ENCODE data around the gene TBC1D8B. TPM values are rescaled to one million over a fixed set of nuclear protein-coding genes. Genes with fewer than 3 reads are reported as not detected.

TBC1D8B gene
- total and polyA plus RNA-seq, 2 of the 8 experiments (the other 6 are each of a cell fraction or from before 2014, with no cell fraction given) = 0.91 to 8.4 TPM

DNA sequence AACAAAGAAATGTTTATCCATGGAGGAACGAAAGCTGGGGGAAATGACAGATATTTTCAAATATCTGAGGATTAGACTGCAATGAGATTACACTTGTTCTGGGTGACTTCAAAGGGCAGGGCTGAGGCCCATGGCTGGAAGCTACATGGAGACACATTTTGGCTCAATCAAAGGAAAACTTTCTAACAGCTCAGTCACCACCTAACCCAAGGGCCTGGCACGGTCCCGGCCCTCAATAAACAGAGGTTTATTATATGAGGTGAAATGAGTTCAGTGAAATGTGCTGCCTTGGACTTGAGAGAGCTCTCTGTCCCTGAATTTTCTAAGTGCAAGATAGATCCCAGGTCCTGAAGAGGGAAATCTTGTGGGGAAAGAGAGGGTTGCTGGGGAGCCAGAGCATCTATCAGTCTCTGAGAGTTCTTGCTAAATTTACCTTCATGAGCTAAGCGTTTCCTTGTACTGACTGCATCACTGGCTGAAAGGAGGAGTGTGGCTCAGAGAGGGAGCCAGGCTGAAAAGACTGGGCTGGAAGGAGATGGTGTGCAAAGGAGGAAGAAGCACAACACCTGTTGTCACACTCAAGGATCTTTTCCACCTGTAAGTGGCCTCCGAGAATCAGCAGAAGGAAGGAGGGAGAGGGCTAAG lies 102.7 kb downstream of the TBC1D8B start:
- DNase-seq (ENCODE audit: low read depth in 1 of 2, low spot score in 2 of 2) = no peak
- Histone ChIP-seq H3K79me1 (ENCODE audit: low read depth, low read length) (no peaks in the 10 kb centered on the region), H3K9ac (replicated peaks in 1 of 4; ENCODE audit: extremely low read depth in 1 of 4, low read depth in 3 of 4, low read length in 3 of 4) (no peak overlapping the region), H3K23me2 (ENCODE audit: low read depth, low read length) (no peaks in the 10 kb centered on the region), H2AK5ac (ENCODE audit: low read depth, low read length) (no peak overlapping the region), H3K56ac (replicated peaks; ENCODE audit: insufficient read length, low read depth, low read length) (no peak overlapping the region), H3K79me2 (ENCODE audit: control insufficient read depth in 1 of 2, insufficient read depth in 2 of 2, low read length in 2 of 2) (no peaks in the 10 kb centered on the region), H2BK120ac (replicated peaks; ENCODE audit: low read depth, low read length) (no peak overlapping the region), H3K14ac (ENCODE audit: insufficient read length) (no peak overlapping the region), H3K27ac (ENCODE audit: low read depth, low read length) (no peak overlapping the region), H4K91ac (replicated peaks; ENCODE audit: insufficient read length, low read length) (no peak overlapping the region), H3K4ac (replicated peaks; ENCODE audit: insufficient read length, low read depth, low read length) (no peak overlapping the region), H3K27me3 (replicated peaks in 1 of 4; ENCODE audit: control insufficient read depth in 3 of 4, extremely low read depth in 1 of 4, insufficient read depth in 3 of 4, low read length in 3 of 4) (no peaks in the 10 kb centered on the region), H3K9me3 (ENCODE audit: insufficient read depth in 2 of 2, low read depth in 1 of 2, low read length in 1 of 2) (no peaks in the 10 kb centered on the region), H2BK15ac (ENCODE audit: low read length) (no peak overlapping the region), H3K4me3 (ENCODE audit: extremely low read depth in 1 of 4, insufficient read depth in 2 of 4, low read depth in 3 of 4, low read length in 4 of 4) (no peak overlapping the region), H3K23ac (ENCODE audit: insufficient read length) (no peak overlapping the region), H2BK20ac (ENCODE audit: low read length) (no peak overlapping the region), H2BK5ac (ENCODE audit: low read depth, low read length) (no peak overlapping the region), H3K36me3 (ENCODE audit: control insufficient read depth in 2 of 4, insufficient read depth in 4 of 4, low read length in 3 of 4) (no peaks in the 10 kb centered on the region), H4K5ac (ENCODE audit: insufficient read length, low read depth, low read length) (no peak overlapping the region), H4K8ac (ENCODE audit: extremely low read depth, insufficient read depth, low read length) (no peak overlapping the region), H3K4me1 (replicated peaks in 1 of 4; ENCODE audit: control insufficient read depth in 3 of 4, insufficient read depth in 4 of 4, low read length in 3 of 4) (no peaks in the 10 kb centered on the region), H2AFZ (ENCODE audit: low read length) (no peak overlapping the region), H3K18ac (ENCODE audit: extremely low read depth, low read length) (no peak overlapping the region), H3K4me2 (ENCODE audit: insufficient read depth in 1 of 2, low read depth in 2 of 2, low read length in 2 of 2) (no peak overlapping the region), H4K20me1 (replicated peaks in 1 of 2; ENCODE audit: control insufficient read depth in 1 of 2, insufficient read depth in 2 of 2, low read length in 2 of 2) (no peaks in the 10 kb centered on the region), H2BK12ac (ENCODE audit: low read depth, low read length) (no peak overlapping the region)
- WGBS, 2 experiments (ENCODE audit: extremely low coverage in 1 of 2, insufficient coverage in 1 of 2, insufficient read length in 1 of 2, insufficient replicate concordance in 2 of 2, low coverage in 1 of 2, low lambda C conversion rate in 2 of 2, missing lambda C conversion rate in 1 of 2) = 98% methylated on average over 4 of the region's 5 CpGs; no CpG with 5 or more reads in 1 of the 2 experiments
- POLR2A ChIA-PET (ENCODE audit: partially characterized antibody) = no interaction called here
- no peak for TF ChIP-seq RXRA (IDR thresholded peaks at IDR 0.05; ENCODE audit: insufficient read depth, low read depth, low read length)
- TF ChIP-seq HDAC6 (IDR thresholded peaks at IDR 0.05; ENCODE audit: low read depth, low read length) = no peak
- TF ChIP-seq KDM4A (IDR thresholded peaks at IDR 0.05; ENCODE audit: low read depth, low read length, severe bottlenecking) = no peak
- no peak for TF ChIP-seq NRF1 (IDR thresholded peaks at IDR 0.05; ENCODE audit: low read depth, low read length)
- TF ChIP-seq CHD2 (IDR thresholded peaks at IDR 0.05; ENCODE audit: low read length) = no peak
- no peak for TF ChIP-seq USF2 (IDR thresholded peaks at IDR 0.05; ENCODE audit: low read length)
- FAIRE-seq = no peak
- CTCF ChIA-PET (ENCODE audit: partially characterized antibody) = interaction anchor here (1.8 to 5.6 kb wide), 2 partner anchors 7 to 12 kb away, joined by 5 to 35 read pairs; no protein-coding TSS in a partner anchor

Data from H1 (cell line).